ENCODE results near the gene LBX2. TPM values are rescaled to one million over a fixed set of nuclear protein-coding genes. Genes with fewer than 3 reads are reported as not detected.
A peak's percentile ranks its signal among the peaks of the same experiment; 100 is the strongest.

The LBX2 gene
- total and polyA plus RNA-seq, 10 of the 15 experiments (the other 5 are each of a cell fraction or from before 2014, with no cell fraction given): 0.08 to 4.0 (median 0.27) TPM

GRCh38 chr2:74454654-74455511 is 44.5 kb downstream of the LBX2 start, which contains the start of gene INO80B (continued):
- TF ChIP-seq CTCF (IDR thresholded peaks at IDR 0.05 in 2 of 3, conservative IDR thresholded peaks at IDR 0.05 in 1 of 3; ENCODE audit: control insufficient read depth in 2 of 3, extremely low read depth in 1 of 3, insufficient read depth in 1 of 3, low read depth in 3 of 3, low read length in 3 of 3) (no peak), JUND (IDR thresholded peaks at IDR 0.05; ENCODE audit: low read depth, low read length) (no peak), STAT3 (IDR thresholded peaks at IDR 0.05; ENCODE audit: low read depth, low read length) (peak; percentile 70; the same call in 1 of the 2 replicates), JUNB (IDR thresholded peaks at IDR 0.05) (peak; percentile 39), SMAD1 (IDR thresholded peaks at IDR 0.05; ENCODE audit: low read depth, partially characterized antibody) (no peak), ZNF274 (IDR thresholded peaks at IDR 0.05; ENCODE audit: insufficient read depth, insufficient read length) (no peak), SIN3A (IDR thresholded peaks at IDR 0.05; ENCODE audit: low read depth, low read length) (peak; percentile 91), IRF3 (IDR thresholded peaks at IDR 0.05) (peak; percentile 60; the same call in 1 of the 2 replicates), EED (IDR thresholded peaks at IDR 0.05; ENCODE audit: low read depth) (0 out of 2 replicates have a peak, but pooled peaks have one; percentile 30), ESRRA (IDR thresholded peaks at IDR 0.05; ENCODE audit: low read length) (peak; percentile 66; the same call in 1 of the 2 replicates), CREB1 (IDR thresholded peaks at IDR 0.05; ENCODE audit: low read depth) (peak; percentile 81), POLR2AphosphoS2 (IDR thresholded peaks at IDR 0.05; ENCODE audit: low read depth, low read length) (peak; percentile 45; the same call in 1 of the 2 replicates), ZNF592 (IDR thresholded peaks at IDR 0.05) (no peak), RB1 (IDR thresholded peaks at IDR 0.05; ENCODE audit: borderline replicate concordance) (peak; percentile 93; the same call in 1 of the 2 replicates), BACH1 (IDR thresholded peaks at IDR 0.05; ENCODE audit: borderline replicate concordance) (peak; percentile 90), BRCA1 (IDR thresholded peaks at IDR 0.05; ENCODE audit: low read depth, low read length) (no peak), NR2C1 (IDR thresholded peaks at IDR 0.05) (peak; percentile 98), SPI1 (IDR thresholded peaks at IDR 0.05; ENCODE audit: borderline replicate concordance, insufficient read depth, low read depth, low read length) (no peak), ZNF24 (IDR thresholded peaks at IDR 0.05) (peak; percentile 72; the same call in 1 of the 2 replicates), RBBP5 (conservative IDR thresholded peaks at IDR 0.05) (no peak), WRNIP1 (IDR thresholded peaks at IDR 0.05; ENCODE audit: borderline replicate concordance, low read depth, low read length) (peak; percentile 99; the same call in 1 of the 2 replicates)
- TF ChIP-seq, protein P1, sequence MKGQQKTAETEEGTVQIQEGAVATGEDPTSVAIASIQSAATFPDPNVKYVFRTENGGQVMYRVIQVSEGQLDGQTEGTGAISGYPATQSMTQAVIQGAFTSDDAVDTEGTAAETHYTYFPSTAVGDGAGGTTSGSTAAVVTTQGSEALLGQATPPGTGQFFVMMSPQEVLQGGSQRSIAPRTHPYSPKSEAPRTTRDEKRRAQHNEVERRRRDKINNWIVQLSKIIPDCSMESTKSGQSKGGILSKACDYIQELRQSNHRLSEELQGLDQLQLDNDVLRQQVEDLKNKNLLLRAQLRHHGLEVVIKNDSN (IDR thresholded peaks at IDR 0.05; ENCODE audit: borderline replicate concordance, extremely low read length, insufficient read depth, low read depth, low read length): no peak
